Parietal lobe (tissue), 1 donor: Measurements from ENCODE around the gene RPL6. TPM values are rescaled to one million over a fixed set of nuclear protein-coding genes. Genes with fewer than 3 reads are reported as not detected.

Source experiments
- total RNA-seq: library from RNA; depleted of rRNA; stranded (reverse); fragments of >200 nt; gene quantifications from one replicate; pipeline ENCODE4 v1.2.3, GENCODE V29; 2014

The RPL6 gene
- 1,067 TPM for total RNA-seq

GRCh38 chr12:112409064-112409905, at the start of gene RPL6:
TSS of gene RPL6 (minus strand) at chr12:112409605. CDS start at chr12:112408656, 949 bp downstream.

DNA sequence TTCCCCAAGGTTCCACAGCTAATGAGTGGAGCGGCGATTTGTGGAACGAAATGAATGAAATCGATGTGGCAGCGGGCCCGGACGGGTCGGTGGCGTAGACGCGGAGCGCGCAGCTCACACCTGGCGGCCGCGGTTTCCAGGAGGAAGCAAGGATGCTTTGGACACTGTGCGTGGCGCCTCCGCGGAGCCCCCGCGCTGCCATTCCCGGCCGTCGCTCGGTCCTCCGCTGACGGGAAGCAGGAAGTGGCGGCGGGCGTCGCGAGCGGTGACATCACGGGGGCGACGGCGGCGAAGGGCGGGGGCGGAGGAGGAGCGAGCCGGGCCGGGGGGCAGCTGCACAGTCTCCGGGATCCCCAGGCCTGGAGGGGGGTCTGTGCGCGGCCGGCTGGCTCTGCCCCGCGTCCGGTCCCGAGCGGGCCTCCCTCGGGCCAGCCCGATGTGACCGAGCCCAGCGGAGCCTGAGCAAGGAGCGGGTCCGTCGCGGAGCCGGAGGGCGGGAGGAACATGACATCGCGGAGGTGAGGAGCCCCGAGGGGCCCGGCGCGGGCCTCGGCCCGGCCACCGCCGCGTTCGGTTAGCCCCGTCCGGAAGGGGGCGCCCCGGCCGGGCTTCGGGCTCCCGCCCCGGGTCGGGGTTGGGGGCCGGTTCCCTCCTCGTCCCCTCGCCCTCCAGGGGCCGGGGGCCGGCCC, 9.3 kb upstream of the RPL6 start, which contains the start of gene PTPN11:
TSS of gene PTPN11 (plus strand) at position 340 of the 689 bp plus-strand sequence. CDS start at position 505, 165 bp downstream.

DNA sequence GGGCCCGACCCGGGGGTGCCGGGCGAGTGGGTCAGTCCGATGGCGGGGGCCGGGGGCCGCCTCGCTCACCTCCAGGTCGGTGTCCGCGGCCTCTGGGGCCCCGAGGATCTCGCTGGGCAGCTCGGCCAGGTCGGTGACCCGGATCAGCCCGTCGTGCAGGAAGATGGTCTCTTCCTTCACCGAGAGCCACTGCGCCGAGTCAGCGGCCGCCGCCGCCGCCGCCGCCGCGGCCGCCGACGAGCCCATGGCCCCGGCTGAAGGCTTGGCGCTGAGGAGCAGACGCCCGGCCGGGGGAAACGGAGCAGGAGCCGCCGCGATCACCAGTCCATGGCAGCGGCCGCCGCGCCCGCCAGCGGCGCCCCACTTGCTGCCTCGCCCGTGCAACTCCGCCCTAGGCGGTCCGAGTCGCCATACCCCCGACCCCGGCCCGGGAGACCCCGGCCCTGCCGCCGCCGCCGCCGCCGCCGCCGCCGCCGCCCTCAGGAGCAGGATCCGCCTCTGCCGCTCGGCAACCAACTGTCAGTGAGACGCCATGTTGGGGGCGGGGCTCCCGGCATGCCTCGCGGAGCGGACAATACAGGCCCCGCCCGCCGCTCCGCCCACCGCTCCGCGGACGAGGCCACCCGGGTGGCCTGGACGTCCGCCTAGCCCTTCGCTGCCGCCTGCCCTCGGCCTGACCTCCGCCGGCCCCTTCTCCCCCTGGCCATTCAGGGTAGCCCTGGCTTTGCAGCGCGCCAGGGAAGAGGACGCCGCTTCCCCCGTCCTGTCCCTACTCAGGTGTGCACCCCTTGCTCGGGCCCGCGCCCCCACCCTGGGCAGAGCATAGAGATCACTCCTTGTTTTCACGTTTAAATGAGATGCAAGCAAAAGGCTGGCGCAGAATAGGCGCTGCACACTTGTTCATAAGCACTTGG, 27.3 kb downstream of the RPL6 start, which contains the start of gene HECTD4:
TSS of gene HECTD4 (minus strand) at position 549 of the 914 bp plus-strand sequence. CDS start at position 246, 303 bp downstream.

Other genes starting within 250 kb of the RPL6 start
- gene HECTD4, start 27.2 kb downstream of the RPL6 start, total RNA-seq: 292 TPM
- gene PTPN11, start 9.3 kb upstream of the RPL6 start, total RNA-seq: 89.2 TPM